GM12878 (cell line): ENCODE measurements around the gene TBCA. TPM values are rescaled to one million over a fixed set of nuclear protein-coding genes. Genes with fewer than 3 reads are reported as not detected.

Experiments used
- ATAC-seq: fragments of 200-7000 bp; cut with Tn5 transposase; 3 replicates; pipeline ENCODE4 v1.9.1; 2020; ENCODE audit warnings: mild to moderate bottlenecking, moderate library complexity
- BruUV-seq: library from RNA; stranded (reverse); fragments of 400-500 nt; replicated peaks from 2 replicates; lab custom pipeline; 2021; lab: Mats Ljungman, UMichigan
- CTCF ChIA-PET: fragments of 300-600 bp; sonication (Branson Sonifier 250); formaldehyde crosslinking; extraction: SDS; loops from one replicate; lab custom pipeline; 2021; ENCODE audit warnings: inconsistent platforms; lab: Yijun Ruan, JAX
- POLR2A ChIA-PET: fragments of 350-600 bp; formaldehyde crosslinking; extraction: SDS; loops from one replicate; lab custom pipeline; 2021; ENCODE audit warnings: inconsistent platforms; lab: Charles Lee
- RAD21 ChIA-PET: fragments of 300-600 bp; sonication (Branson Sonifier 250); formaldehyde crosslinking; loops from one replicate; lab custom pipeline; 2023; ENCODE audit warnings: antibody characterized with exemption; ENCODE audit not compliant: unreplicated experiment; lab: Charles Lee
- SMC1A ChIA-PET: fragments of 300-600 bp; sonication (Branson Sonifier 250); formaldehyde crosslinking; loops from one replicate; lab custom pipeline; 2023; ENCODE audit not compliant: unreplicated experiment, uncharacterized antibody; lab: Charles Lee
- DNase-seq: peaks from one replicate; pipeline ENCODE4 v3.0.0-alpha.2; 2011; ENCODE audit warnings: low read depth, low spot score
- FAIRE-seq: peaks from 3 replicates; lab custom pipeline; 2011; peaks lifted over from hg19 to GRCh38; lab: Jason Lieb, UNC
- H2AFZ ChIP-seq: 2 replicates; pipeline ENCODE4 v1.6.0; 2011; ENCODE audit warnings: low read depth, low read length, control low read depth; ENCODE audit not compliant: control insufficient read depth
- H3K27ac ChIP-seq: 2 replicates; pipeline ENCODE4 v1.5.1; 2011; ENCODE audit warnings: control low read depth; ENCODE audit not compliant: control insufficient read depth, insufficient read depth
- H3K27me3 ChIP-seq, 2 experiments: replicated peaks in 1 of 2; 2 replicates each; pipeline versions ENCODE4 v1.6.0 to v1.6.1; 2011; ENCODE audit warnings: low read length in 1 of 2; ENCODE audit not compliant: control insufficient read depth in 2 of 2, insufficient read depth in 2 of 2
- H3K36me3 ChIP-seq, 2 experiments: 2 replicates each; pipeline ENCODE4 v1.5.1; 2011; ENCODE audit warnings: low read length in 1 of 2; ENCODE audit not compliant: control insufficient read depth in 2 of 2, insufficient read depth in 2 of 2
- H3K4me1 ChIP-seq: 2 replicates; pipeline ENCODE4 v1.6.1; 2011; ENCODE audit warnings: mild to moderate bottlenecking, low read length, moderate library complexity, mixed read lengths; ENCODE audit not compliant: control insufficient read depth, insufficient read depth
- H3K4me2 ChIP-seq: 2 replicates; pipeline ENCODE4 v1.6.0; 2011; ENCODE audit warnings: control low read depth; ENCODE audit not compliant: control insufficient read depth, insufficient read depth
- H3K4me3 ChIP-seq: fragments of 200-600 bp; sonication (generic); 2 replicates; pipeline ENCODE4 v1.5.1; 2016
- H3K79me2 ChIP-seq: 2 replicates; pipeline ENCODE4 v1.6.0; 2011; ENCODE audit warnings: low read length; ENCODE audit not compliant: control insufficient read depth, insufficient read depth
- H3K9ac ChIP-seq: 2 replicates; pipeline ENCODE4 v1.8.0; 2011; ENCODE audit warnings: low read length, control low read depth, mixed read lengths; ENCODE audit not compliant: control insufficient read depth, insufficient read depth
- H3K9me3 ChIP-seq: replicated peaks from 3 replicates; pipeline ENCODE4 v1.5.1; 2011; ENCODE audit warnings: mild to moderate bottlenecking, low read length; ENCODE audit not compliant: control insufficient read depth, insufficient read depth
- H4K20me1 ChIP-seq: 2 replicates; pipeline ENCODE4 v1.6.0; 2011; ENCODE audit not compliant: control insufficient read depth, insufficient read depth
- CREB1 ChIP-seq: IDR thresholded peaks from 2 replicates; pipeline ENCODE4 v1.6.1; 2012; ENCODE audit warnings: low read depth, mild to moderate bottlenecking, inconsistent platforms
- EP300 ChIP-seq, 2 experiments: fragments of 150-350 bp in 1 of 2; IDR thresholded peaks; 2 replicates each; pipeline ENCODE4 v1.6.1; 2011 to 2012; ENCODE audit warnings: low read depth in 2 of 2, low read length in 2 of 2, borderline replicate concordance in 1 of 2, improper control_type of control experiment in 1 of 2, inconsistent platforms in 1 of 2; ENCODE audit not compliant: control insufficient read depth in 1 of 2
- FOXK2 ChIP-seq: fragments of 450-650 bp; IDR thresholded peaks from 2 replicates; pipeline ENCODE4 v1.6.1; 2017; ENCODE audit warnings: mild to moderate bottlenecking, moderate library complexity
- IKZF2 ChIP-seq, 2 experiments: fragments of 450-650 bp; IDR thresholded peaks; 2 replicates each; pipeline ENCODE4 v1.6.1; 2017; ENCODE audit warnings: mild to moderate bottlenecking in 2 of 2, moderate library complexity in 2 of 2
- POLR2AphosphoS2 ChIP-seq: IDR thresholded peaks from 2 replicates; pipeline ENCODE4 v1.6.1; 2011; ENCODE audit warnings: low read depth, mild to moderate bottlenecking, low read length, improper control_type of control experiment, moderate library complexity
- RUNX3 ChIP-seq: IDR thresholded peaks from 2 replicates; pipeline ENCODE4 v1.6.1; 2012; ENCODE audit warnings: low read length, inconsistent platforms
- SPI1 ChIP-seq: IDR thresholded peaks from 2 replicates; pipeline ENCODE4 v1.6.1; 2011; ENCODE audit warnings: low read depth, mild to moderate bottlenecking, low read length, moderate library complexity, borderline replicate concordance; ENCODE audit not compliant: insufficient read depth
- SREBF2 ChIP-seq: IDR thresholded peaks from 2 replicates; pipeline ENCODE4 v1.6.1; 2012; ENCODE audit warnings: mild to moderate bottlenecking, low read length
- STAT3 ChIP-seq: IDR thresholded peaks from 2 replicates; pipeline ENCODE4 v1.6.1; 2011; ENCODE audit warnings: low read depth, low read length, improper control_type of control experiment
- SUPT20H ChIP-seq: IDR thresholded peaks from 2 replicates; pipeline ENCODE4 v1.6.1; 2011; ENCODE audit warnings: low read depth, mild to moderate bottlenecking, low read length, moderate library complexity, borderline replicate concordance; ENCODE audit not compliant: control insufficient read depth
- TAF1 ChIP-seq: IDR thresholded peaks from 2 replicates; pipeline ENCODE4 v1.6.1; 2011; ENCODE audit warnings: mild to moderate bottlenecking, low read depth, low read length, borderline replicate concordance
- WRNIP1 ChIP-seq: IDR thresholded peaks from 2 replicates; pipeline ENCODE4 v1.6.1; 2011; ENCODE audit warnings: low read depth, low read length, improper control_type of control experiment, borderline replicate concordance
- ZSCAN29 ChIP-seq: fragments of 450-650 bp; IDR thresholded peaks from 2 replicates; pipeline ENCODE4 v1.6.1; 2017; ENCODE audit warnings: mild to moderate bottlenecking, moderate library complexity
- WGBS: methylation state at CpG from one replicate; pipeline ENCODE4 v1.1.6; 2016; ENCODE audit warnings: low lambda C conversion rate; ENCODE audit not compliant: insufficient replicate concordance, insufficient coverage; ENCODE audit errors: missing lambda C conversion rate; 5-methylcytosine and 5-hydroxymethylcytosine counted together
- in situ Hi-C: fragments of 300-500 bp; cut with MboI; formaldehyde crosslinking; loops from 9 replicates; pipeline ENCODE4 v1.14.3; 2018; ENCODE audit warnings: mixed read lengths
- intact Hi-C: fragments of 100-400 bp; cut with micrococcal nuclease; formaldehyde crosslinking; loops from one replicate; pipeline ENCODE4 v1.14.2; 2022; ENCODE audit not compliant: unreplicated experiment
- polyA plus RNA-seq, 11 experiments: library from polyadenylated mRNA; depleted of rRNA in 4 of 11; unstranded in 6 of 11; stranded (reverse) in 5 of 11; fragments of >200 nt; fragmentation: Nextera tagmentation in 4 of 11; fragmentation: Illumina TruSeq in 1 of 11; extraction: Ambion mirVana in 4 of 11; extraction: Trizol in 1 of 11; gene quantifications; 1 replicate in 1 of 11; 2 replicates in 10 of 11; pipeline versions ENCODE4 v1.2.1 to v1.2.3, GENCODE V29; 2011 to 2016; ENCODE audit warnings: inconsistent platforms in 2 of 11, missing spikeins in 2 of 11, low read depth in 1 of 11
- total RNA-seq, 4 experiments: library from RNA; depleted of rRNA in 3 of 4; stranded (reverse); fragments of >200 nt in 3 of 4; fragmentation: Illumina TruSeq in 1 of 4; extraction: Trizol in 1 of 4; gene quantifications; 2 replicates each; pipeline versions ENCODE4 v1.2.1 to v1.2.3, GENCODE V29; 2013 to 2021
- TF ChIP-seq, protein P1 (sequence below): IDR thresholded peaks from 2 replicates; pipeline ENCODE4 v1.6.1; 2012; ENCODE audit warnings: low read depth, low read length, improper control_type of control experiment

The TBCA gene
- total and polyA plus RNA-seq, 10 of the 15 experiments (the other 5 are each of a cell fraction or from before 2014, with no cell fraction given) = 86.3 to 647 (median 294) TPM

DNA sequence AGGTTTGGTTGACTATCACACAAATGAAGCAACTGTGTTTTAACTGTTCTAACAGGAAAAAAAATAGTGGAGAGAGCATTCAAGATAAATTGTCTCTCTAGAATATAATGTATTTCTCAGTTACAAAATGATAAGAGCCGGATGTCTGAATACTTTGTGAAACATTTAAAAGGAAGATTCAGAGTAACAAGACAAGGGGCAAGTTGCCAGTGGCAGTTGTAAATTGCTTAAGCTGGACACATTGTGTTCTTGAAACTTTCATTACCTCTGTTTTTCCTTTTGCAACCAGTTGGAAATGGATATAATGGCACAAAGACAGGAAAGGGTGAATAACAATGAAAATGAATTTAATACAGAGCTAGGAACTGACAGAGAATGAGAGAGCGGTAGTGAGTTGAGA is 15.2 kb upstream of the TBCA start:
- POLR2A ChIA-PET = no interaction called here
- H3K9ac ChIP-seq = no peak overlapping the region
- SMC1A ChIA-PET = interaction anchor here (0.6 kb wide), 1 partner anchor 168 kb away, joined by 3 read pairs; no protein-coding TSS in a partner anchor
- H3K27me3 ChIP-seq = no peaks in the 10 kb centered on the region
- CTCF ChIA-PET = no interaction called here
- ATAC-seq (no peak), DNase-seq (no peak), FAIRE-seq (peak; percentile 31)
- BruUV-seq = no TSS peak
- no peaks in the 10 kb centered on the region for H3K79me2 ChIP-seq
- 95% methylated on average over 2 of the region's 2 CpGs for WGBS
- no peak overlapping the region for H3K4me2 ChIP-seq
- H4K20me1 ChIP-seq = no peaks in the 10 kb centered on the region
- H3K27ac ChIP-seq = no peak overlapping the region
- H3K4me1 ChIP-seq = no peaks in the 10 kb centered on the region
- no peaks in the 10 kb centered on the region for H3K36me3 ChIP-seq
- in situ Hi-C loops = no loop called here
- RAD21 ChIA-PET = no interaction called here
- no peaks in the 10 kb centered on the region for H3K9me3 ChIP-seq
- intact Hi-C loops = no loop called here
- H3K4me3 ChIP-seq = no peak overlapping the region
- no peak for TF ChIP-seq SPI1
- no peak for TF ChIP-seq STAT3
- TF ChIP-seq SREBF2 = no peak
- TF ChIP-seq EP300 (IDR thresholded peaks at IDR 0.05; ENCODE audit: borderline replicate concordance in 1 of 2, control insufficient read depth in 1 of 2, low read depth in 2 of 2, low read length in 2 of 2) = no peak
- no peak for TF ChIP-seq RUNX3
- no peak overlapping the region for H2AFZ ChIP-seq

DNA sequence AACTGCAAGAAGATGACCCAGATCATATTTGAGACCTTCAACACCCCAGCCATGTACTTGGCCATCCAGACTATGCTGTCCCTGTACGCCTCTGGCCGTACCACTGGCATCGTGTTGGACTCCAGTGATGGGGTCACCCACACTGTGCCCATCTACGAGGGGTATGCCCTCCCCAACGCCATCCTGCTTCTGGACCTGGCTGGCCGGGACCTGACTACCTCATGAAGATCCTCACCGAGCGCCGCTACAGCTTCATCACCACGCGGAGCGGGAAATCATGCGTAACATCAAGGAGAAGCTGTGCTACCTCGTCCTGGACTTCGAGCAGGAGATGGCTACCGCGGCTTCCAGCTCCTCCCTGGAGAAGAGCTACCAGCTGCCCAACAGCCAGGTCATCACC is 9.1 kb upstream of the TBCA start:
- in situ Hi-C loops (no loop called here), intact Hi-C loops (no loop called here)
- FAIRE-seq (no peak), DNase-seq (no peak), ATAC-seq (no peak)
- ChIA-PET SMC1A (no interaction called here), CTCF (no interaction called here), POLR2A (no interaction called here), RAD21 (no interaction called here)
- H2AFZ ChIP-seq = no peak overlapping the region
- BruUV-seq = no TSS peak
- WGBS = 78% methylated on average over 17 of the region's 17 CpGs
- H3K4me1 ChIP-seq = peaks cover 5% of the 10 kb centered on the region; the same call in 1 of the 2 replicates
- H3K9me3 ChIP-seq = peaks cover 1% of the 10 kb centered on the region; the same call in 2 of the 3 replicates
- H3K4me2 ChIP-seq = no peak overlapping the region
- TF ChIP-seq POLR2AphosphoS2 = no peak
- TF ChIP-seq WRNIP1 = no peak
- TF ChIP-seq IKZF2 (IDR thresholded peaks at IDR 0.05) = no peak
- TF ChIP-seq ZSCAN29 = no peak
- no peak for TF ChIP-seq EP300 (IDR thresholded peaks at IDR 0.05; ENCODE audit: borderline replicate concordance in 1 of 2, control insufficient read depth in 1 of 2, low read depth in 2 of 2, low read length in 2 of 2)
- TF ChIP-seq TAF1 = no peak
- no peak for TF ChIP-seq FOXK2
- TF ChIP-seq, protein P1, sequence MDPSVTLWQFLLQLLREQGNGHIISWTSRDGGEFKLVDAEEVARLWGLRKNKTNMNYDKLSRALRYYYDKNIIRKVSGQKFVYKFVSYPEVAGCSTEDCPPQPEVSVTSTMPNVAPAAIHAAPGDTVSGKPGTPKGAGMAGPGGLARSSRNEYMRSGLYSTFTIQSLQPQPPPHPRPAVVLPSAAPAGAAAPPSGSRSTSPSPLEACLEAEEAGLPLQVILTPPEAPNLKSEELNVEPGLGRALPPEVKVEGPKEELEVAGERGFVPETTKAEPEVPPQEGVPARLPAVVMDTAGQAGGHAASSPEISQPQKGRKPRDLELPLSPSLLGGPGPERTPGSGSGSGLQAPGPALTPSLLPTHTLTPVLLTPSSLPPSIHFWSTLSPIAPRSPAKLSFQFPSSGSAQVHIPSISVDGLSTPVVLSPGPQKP = no peak
- TF ChIP-seq CREB1 = no peak
- TF ChIP-seq SUPT20H = no peak
- no peak overlapping the region for H3K27ac ChIP-seq
- H4K20me1 ChIP-seq = no peaks in the 10 kb centered on the region
- no peaks in the 10 kb centered on the region for H3K27me3 ChIP-seq
- H3K36me3 ChIP-seq = no peaks in the 10 kb centered on the region
- no peak overlapping the region for H3K4me3 ChIP-seq
- no peak overlapping the region for H3K9ac ChIP-seq
- no peaks in the 10 kb centered on the region for H3K79me2 ChIP-seq
